Thoracic aorta (tissue), 2 donors: ENCODE results near the gene RBFOX1. TPM values are rescaled to one million over a fixed set of nuclear protein-coding genes. Genes with fewer than 3 reads are reported as not detected.
"Not testable (repeated sequence)": the region's sequence is repeated elsewhere in the genome, so short reads cannot be mapped to it uniquely, and the experiment has no call there.

Experiments used
- ATAC-seq: fragments of 150-250 bp; one replicate; pipeline ENCODE4 v1.8.0; 2017; ENCODE audit warnings: low read depth; ENCODE audit not compliant: insufficient number of reproducible peaks, low FRiP score
- DNase-seq: peaks from one replicate; pipeline ENCODE4 v3.0.0-alpha.2; 2020; ENCODE audit warnings: low spot score
- H3K27ac ChIP-seq, 2 donors: fragments of 200-600 bp; sonication (generic); 1 replicate in 1 of 2; 2 replicates in 1 of 2; pipeline ENCODE4 v1.5.1; 2016; ENCODE audit warnings: mild to moderate bottlenecking in 2 of 2, moderate library complexity in 2 of 2
- H3K27me3 ChIP-seq: fragments of 200-600 bp; sonication (generic); replicated peaks from 2 replicates; pipeline ENCODE4 v1.6.0; 2016; ENCODE audit warnings: mild to moderate bottlenecking; ENCODE audit not compliant: insufficient read depth
- H3K36me3 ChIP-seq: fragments of 200-600 bp; sonication (generic); one replicate; pipeline ENCODE4 v1.5.1; 2016
- H3K4me1 ChIP-seq, 2 donors: fragments of 200-600 bp; sonication (generic); 1 replicate in 1 of 2; 2 replicates in 1 of 2; pipeline versions ENCODE4 v1.5.1 to v1.6.0; 2016; ENCODE audit warnings: low read depth in 2 of 2, mild to moderate bottlenecking in 1 of 2; ENCODE audit not compliant: control insufficient read depth in 1 of 2
- H3K4me3 ChIP-seq: fragments of 200-600 bp; sonication (generic); 2 replicates; pipeline ENCODE4 v1.5.1; 2016; ENCODE audit warnings: mild to moderate bottlenecking
- H3K9me3 ChIP-seq: fragments of 200-600 bp; sonication (generic); 2 replicates; pipeline ENCODE4 v1.5.1; 2016
- CTCF ChIP-seq: fragments of 200-600 bp; sonication (generic); IDR thresholded peaks from one replicate; pipeline ENCODE4 v1.5.1; 2019; ENCODE audit warnings: antibody characterized with exemption
- total RNA-seq, 2 donors: library from RNA; depleted of rRNA; stranded (reverse); fragments of >200 nt; gene quantifications; one replicate each; pipeline versions ENCODE4 v1.1.0 to v1.2.3, GENCODE V29; 2016

Gene RBFOX1
- total RNA-seq, 2 donors from 2014 or later: not detected

- DNase-seq (no peak), ATAC-seq (no peak)
- Histone ChIP-seq H3K27ac (no peak overlapping the region), H3K27me3 (no peaks in the 10 kb centered on the region), H3K9me3 (no peaks in the 10 kb centered on the region), H3K36me3 (no peaks in the 10 kb centered on the region), H3K4me1 (no peaks in the 10 kb centered on the region), H3K4me3 (no peak overlapping the region)
- no peak for TF ChIP-seq CTCF
These were observed 160.5 kb downstream of the RBFOX1 start for GRCh38 chr16:7493133-7493532.

- no peaks in the 10 kb centered on the region for H3K27me3 ChIP-seq
- no peak overlapping the region for H3K27ac ChIP-seq
- H3K4me1 ChIP-seq: no peaks in the 10 kb centered on the region
- DNase-seq: no peak
- no peak overlapping the region for H3K4me3 ChIP-seq
- TF ChIP-seq CTCF: no peak
- ATAC-seq: no peak
- no peaks in the 10 kb centered on the region for H3K36me3 ChIP-seq
- no peaks in the 10 kb centered on the region for H3K9me3 ChIP-seq
These were observed 165.0 kb downstream of the RBFOX1 start for GRCh38 chr16:7497691-7498090.

- ATAC-seq: no peak
- Histone ChIP-seq H3K27me3 (no peaks in the 10 kb centered on the region), H3K36me3 (no peaks in the 10 kb centered on the region), H3K4me3 (no peak overlapping the region), H3K27ac (no peak overlapping the region), H3K4me1 (no peaks in the 10 kb centered on the region), H3K9me3 (no peaks in the 10 kb centered on the region)
- no peak for DNase-seq
- no peak for TF ChIP-seq CTCF
These were observed 169.2 kb downstream of the RBFOX1 start for GRCh38 chr16:7501868-7502267.

GRCh38 chr16:7502591-7503157 is 170.0 kb downstream of the RBFOX1 start:
- H3K36me3 ChIP-seq, H3K4me3 ChIP-seq, DNase-seq, H3K4me1 ChIP-seq, ATAC-seq, H3K27me3 ChIP-seq, H3K9me3 ChIP-seq, H3K27ac ChIP-seq: not testable (repeated sequence)

- no peak for ATAC-seq
- Histone ChIP-seq H3K27ac (no peak overlapping the region), H3K4me1 (no peaks in the 10 kb centered on the region), H3K27me3 (no peaks in the 10 kb centered on the region), H3K4me3 (no peak overlapping the region), H3K36me3 (no peaks in the 10 kb centered on the region), H3K9me3 (no peaks in the 10 kb centered on the region)
- DNase-seq: no peak
- no peak for TF ChIP-seq CTCF
These were observed 171.0 kb downstream of the RBFOX1 start for GRCh38 chr16:7503666-7504065.

- Histone ChIP-seq H3K4me1 (no peaks in the 10 kb centered on the region), H3K27ac (no peak overlapping the region), H3K9me3 (no peaks in the 10 kb centered on the region), H3K27me3 (no peaks in the 10 kb centered on the region), H3K4me3 (no peak overlapping the region), H3K36me3 (no peaks in the 10 kb centered on the region)
- no peak for DNase-seq
- TF ChIP-seq CTCF: no peak
- ATAC-seq: no peak
These were observed 172.2 kb downstream of the RBFOX1 start for GRCh38 chr16:7504844-7505243.
